GM18507 (cell line): ENCODE measurements around the gene PRRT1B.
"Not testable (repeated sequence)": the region's sequence is repeated elsewhere in the genome, so short reads cannot be mapped to it uniquely, and the experiment has no call there.

Source experiments
- DNase-seq: peaks from one replicate; pipeline ENCODE4 v3.0.0; 2011; ENCODE audit warnings: low read depth; ENCODE audit not compliant: insufficient read length; ENCODE audit errors: extremely low spot score
- FAIRE-seq: peaks from 2 replicates; lab custom pipeline; 2011; peaks lifted over from hg19 to GRCh38; lab: Jason Lieb, UNC

PRRT1B gene

GRCh38 chr9:131545003-131545785 lies at the start of gene PRRT1B:
PRRT1B (plus strand) TSS chr9:131545523; CDS start chr9:131545616, 93 bp downstream.
- DNase-seq (no peak), FAIRE-seq (no peak)

GRCh38 chr9:131495785-131496184 lies 49.5 kb upstream of the PRRT1B start:
- no peak for DNase-seq
- no peak for FAIRE-seq

GRCh38 chr9:131496844-131497405 lies 48.4 kb upstream of the PRRT1B start:
- DNase-seq (no peak), FAIRE-seq (no peak)

- FAIRE-seq (no peak), DNase-seq (no peak)
Measured at GRCh38 chr9:131499254-131499767, 46.0 kb upstream of the PRRT1B start.

- no peak for FAIRE-seq
- no peak for DNase-seq
Measured at GRCh38 chr9:131500377-131500776, 44.9 kb upstream of the PRRT1B start.

- DNase-seq (no peak), FAIRE-seq (no peak)
Measured at GRCh38 chr9:131500939-131501541, 44.3 kb upstream of the PRRT1B start.

GRCh38 chr9:131502781-131503625 lies 42.3 kb upstream of the PRRT1B start, which contains the start of gene POMT1:
POMT1 (plus strand) TSS chr9:131502918; CDS start chr9:131504219, 1,301 bp downstream.
- peak; percentile 92 for FAIRE-seq
- peak; percentile 99 for DNase-seq

GRCh38 chr9:131503626-131504465 lies 41.5 kb upstream of the PRRT1B start:
- FAIRE-seq, result peak; percentile 21
- DNase-seq, result no peak

GRCh38 chr9:131505012-131505411 lies 40.3 kb upstream of the PRRT1B start:
- no peak for DNase-seq
- no peak for FAIRE-seq

- no peak for FAIRE-seq
- DNase-seq, result no peak
Measured at GRCh38 chr9:131511416-131511815, 33.9 kb upstream of the PRRT1B start.

GRCh38 chr9:131511880-131512279 lies 33.4 kb upstream of the PRRT1B start:
- no peak for DNase-seq

GRCh38 chr9:131513177-131513576 lies 32.1 kb upstream of the PRRT1B start:
- no peak for DNase-seq

More at GRCh38 chr9:131511880-131512279, 33.4 kb upstream of the PRRT1B start:
- no peak for FAIRE-seq

GRCh38 chr9:131515559-131516031 lies 29.7 kb upstream of the PRRT1B start:
- not testable (repeated sequence) for FAIRE-seq, DNase-seq

More at GRCh38 chr9:131513177-131513576, 32.1 kb upstream of the PRRT1B start:
- FAIRE-seq, result no peak

GRCh38 chr9:131516100-131516499 lies 29.2 kb upstream of the PRRT1B start:
- DNase-seq (no peak), FAIRE-seq (no peak)

- no peak for FAIRE-seq
- no peak for DNase-seq
Measured at GRCh38 chr9:131516930-131517329, 28.4 kb upstream of the PRRT1B start.

GRCh38 chr9:131517761-131518190 lies 27.5 kb upstream of the PRRT1B start:
- no peak for FAIRE-seq

GRCh38 chr9:131518553-131518952 lies 26.8 kb upstream of the PRRT1B start:
- FAIRE-seq, result no peak
- no peak for DNase-seq

More at GRCh38 chr9:131517761-131518190, 27.5 kb upstream of the PRRT1B start:
- DNase-seq, result no peak

GRCh38 chr9:131520503-131520902 lies 24.8 kb upstream of the PRRT1B start:
- no peak for DNase-seq
- FAIRE-seq, result no peak
